Left colon (tissue), 2 donors: ENCODE results near the gene HOXB5. TPM values are rescaled to one million over a fixed set of nuclear protein-coding genes. Genes with fewer than 3 reads are reported as not detected.

Experiments
- ATAC-seq: fragments of 200-7000 bp; cut with Tn5 transposase; one replicate; pipeline ENCODE4 v1.9.1; 2020; ENCODE audit warnings: mild to moderate bottlenecking, moderate library complexity
- DNase-seq, 2 donors: peaks; one replicate each; pipeline ENCODE4 v3.0.0-alpha.2; 2020
- intact Hi-C, 2 donors: fragments of 100-400 bp; cut with DNase I in 1 of 2; cut with micrococcal nuclease in 1 of 2; formaldehyde crosslinking; loops; one replicate each; pipeline versions ENCODE4 v1.11.2 to v1.14.0; 2022; cut with DNase I, micrococcal nuclease
- total RNA-seq, 2 donors: library from RNA; stranded (reverse); fragmentation: NEBNext Ultra II Directional; extraction: Animal tissue kit (Norgen Biotek cat#: 25700); gene quantifications; one replicate each; pipeline ENCODE4 v1.2.1, GENCODE V29; 2021
- donor health status: DM: no; HTN: no; CAD: no.
- donor health status: DM: yes; HTN: yes; CAD: no.

Gene HOXB5
- total RNA-seq, 2 donors from 2014 or later = 14.5 to 16.4 TPM

- ATAC-seq (peak; percentile 45), DNase-seq (peak; percentile 69 to 71)
- intact Hi-C loops = no loop called here
Measured at GRCh38 chr17:48630925-48631692, 37.5 kb upstream of the HOXB5 start.

GRCh38 chr17:48630009-48630924 is 36.7 kb upstream of the HOXB5 start:
- DNase-seq (peak; percentile 36 to 42), ATAC-seq (no peak)
- intact Hi-C loops = no loop called here

GRCh38 chr17:48629411-48629759 is 35.8 kb upstream of the HOXB5 start:
- peak; percentile 21 to 24 for DNase-seq

GRCh38 chr17:48628649-48629410 is 35.3 kb upstream of the HOXB5 start:
- DNase-seq (peak; percentile 28 to 42), ATAC-seq (no peak)
- intact Hi-C loops = no loop called here

More at GRCh38 chr17:48629411-48629759, 35.8 kb upstream of the HOXB5 start:
- ATAC-seq = no peak
- intact Hi-C loops = no loop called here

GRCh38 chr17:48627623-48628521 is 34.3 kb upstream of the HOXB5 start:
- DNase-seq (peak; percentile 23 to 29), ATAC-seq (no peak)
- intact Hi-C loops = no loop called here

- intact Hi-C loops = no loop called here
- no peak for ATAC-seq
- peak in 1 of 2 donors; percentile 16 for DNase-seq
Measured at GRCh38 chr17:48627118-48627597, 33.6 kb upstream of the HOXB5 start.

GRCh38 chr17:48626245-48627117 is 32.9 kb upstream of the HOXB5 start, which contains the start of gene HOXB9:
TSS of gene HOXB9 (minus strand) at chr17:48626358. CDS start at chr17:48626269, 89 bp downstream.
- ATAC-seq = peak; percentile 36
- intact Hi-C loops = no loop called here

GRCh38 chr17:48625495-48626244 is 32.1 kb upstream of the HOXB5 start:
- ATAC-seq (peak; percentile 61), DNase-seq (peak; percentile 84 to 90)
- intact Hi-C loops = no loop called here

More at GRCh38 chr17:48626245-48627117, 32.9 kb upstream of the HOXB5 start, which contains the start of gene HOXB9:
- DNase-seq = peak; percentile 81 to 84

GRCh38 chr17:48624544-48625494 is 31.2 kb upstream of the HOXB5 start:
- intact Hi-C loops = no loop called here
- peak; percentile 23 for ATAC-seq
- peak in 1 of 2 donors; percentile 62 for DNase-seq

GRCh38 chr17:48624118-48624517 is 30.5 kb upstream of the HOXB5 start:
- ATAC-seq = no peak
- intact Hi-C loops = no loop called here
- no peak for DNase-seq

- intact Hi-C loops = no loop called here
- DNase-seq = no peak
- ATAC-seq = no peak
Measured at GRCh38 chr17:48623583-48623982, 30.0 kb upstream of the HOXB5 start.

- no peak for DNase-seq
- intact Hi-C loops = no loop called here
- ATAC-seq = no peak
Measured at GRCh38 chr17:48622857-48623256, 29.3 kb upstream of the HOXB5 start.

- intact Hi-C loops = no loop called here
- peak in 1 of 2 donors; percentile 52 for DNase-seq
- no peak for ATAC-seq
Measured at GRCh38 chr17:48621410-48622392, 28.1 kb upstream of the HOXB5 start.
